CD8-positive, alpha-beta memory T cell (primary cell): ENCODE measurements around the gene CDH26. TPM values are rescaled to one million over a fixed set of nuclear protein-coding genes. Genes with fewer than 3 reads are reported as not detected.

Experiments used
- CTCF ChIA-PET: fragments of 350-600 bp; sonication (Branson Sonifier 250); formaldehyde crosslinking; loops from one replicate; lab custom pipeline; 2021; ENCODE audit warnings: antibody characterized with exemption; lab: Charles Lee
- POLR2A ChIA-PET: fragments of 350-600 bp; sonication (Branson Sonifier 250); formaldehyde crosslinking; loops from one replicate; lab custom pipeline; 2021; ENCODE audit warnings: antibody characterized with exemption; lab: Charles Lee
- DNase-seq, 5 donors: peaks; one replicate each; pipeline versions ENCODE4 v3.0.0 to v3.0.0-alpha.2; 2020 to 2022; ENCODE audit warnings: mixed read lengths in 1 of 5
- H3K27ac ChIP-seq: one replicate; pipeline ENCODE4 v1.7.0; 2013; ENCODE audit warnings: low read depth, mild to moderate bottlenecking, low read length, moderate library complexity
- H3K27me3 ChIP-seq: 2 replicates; pipeline ENCODE4 v1.7.0; 2013; ENCODE audit warnings: low read length, mild to moderate bottlenecking; ENCODE audit not compliant: insufficient read depth, poor library complexity, severe bottlenecking
- H3K36me3 ChIP-seq: 2 replicates; pipeline ENCODE4 v1.7.0; 2013; ENCODE audit warnings: mild to moderate bottlenecking, low read length, moderate library complexity; ENCODE audit not compliant: insufficient read depth
- H3K4me1 ChIP-seq: 2 replicates; pipeline ENCODE4 v1.7.0; 2013; ENCODE audit warnings: mild to moderate bottlenecking, low read length, moderate library complexity; ENCODE audit not compliant: insufficient read depth
- H3K4me3 ChIP-seq: 2 replicates; pipeline ENCODE4 v1.7.0; 2013; ENCODE audit warnings: mild to moderate bottlenecking, low read length
- H3K9me3 ChIP-seq: 2 replicates; pipeline ENCODE4 v1.7.0; 2013; ENCODE audit warnings: mild to moderate bottlenecking, low read length
- H3K27ac Mint-ChIP-seq, 8 donors: one replicate each; pipeline ENCODE4 v1.8.0; 2020 to 2021; ENCODE audit warnings: mixed read lengths in 8 of 8, mild to moderate bottlenecking in 6 of 8, inconsistent platforms in 3 of 8, moderate library complexity in 3 of 8
- H3K27me3 Mint-ChIP-seq, 2 donors: one replicate each; pipeline ENCODE4 v1.8.0; 2020 to 2021; ENCODE audit warnings: mixed read lengths in 2 of 2, mild to moderate bottlenecking in 1 of 2, moderate library complexity in 1 of 2
- H3K36me3 Mint-ChIP-seq, 3 donors: one replicate each; pipeline ENCODE4 v1.8.0; 2020 to 2021; ENCODE audit warnings: mixed read lengths in 3 of 3, inconsistent platforms in 1 of 3, mild to moderate bottlenecking in 1 of 3
- H3K4me1 Mint-ChIP-seq, 3 donors: one replicate each; pipeline ENCODE4 v1.8.0; 2020 to 2021; ENCODE audit warnings: mixed read lengths in 3 of 3, inconsistent platforms in 1 of 3, mild to moderate bottlenecking in 1 of 3
- H3K4me3 Mint-ChIP-seq, 7 donors: one replicate each; pipeline ENCODE4 v1.8.0; 2020 to 2021; ENCODE audit warnings: mixed read lengths in 7 of 7, mild to moderate bottlenecking in 6 of 7, moderate library complexity in 4 of 7, inconsistent platforms in 2 of 7
- H3K9me3 Mint-ChIP-seq, 5 donors: one replicate each; pipeline ENCODE4 v1.8.0; 2020 to 2022; ENCODE audit warnings: mixed read lengths in 5 of 5, mild to moderate bottlenecking in 3 of 5, moderate library complexity in 2 of 5, inconsistent platforms in 1 of 5
- polyA plus RNA-seq: library from polyadenylated mRNA; unstranded; fragments of 300-500 nt; fragmentation: Illumina TruSeq; gene quantifications from one replicate; pipeline ENCODE4 v1.2.3, GENCODE V29; 2021
- total RNA-seq, 2 experiments: library from RNA; stranded (reverse); gene quantifications; one replicate each; pipeline ENCODE4 v1.2.3, GENCODE V29; 2021

The CDH26 gene
- total and polyA plus RNA-seq, 3 experiments from 2014 or later = 0.63 to 0.91 TPM; not detected in 1

DNA sequence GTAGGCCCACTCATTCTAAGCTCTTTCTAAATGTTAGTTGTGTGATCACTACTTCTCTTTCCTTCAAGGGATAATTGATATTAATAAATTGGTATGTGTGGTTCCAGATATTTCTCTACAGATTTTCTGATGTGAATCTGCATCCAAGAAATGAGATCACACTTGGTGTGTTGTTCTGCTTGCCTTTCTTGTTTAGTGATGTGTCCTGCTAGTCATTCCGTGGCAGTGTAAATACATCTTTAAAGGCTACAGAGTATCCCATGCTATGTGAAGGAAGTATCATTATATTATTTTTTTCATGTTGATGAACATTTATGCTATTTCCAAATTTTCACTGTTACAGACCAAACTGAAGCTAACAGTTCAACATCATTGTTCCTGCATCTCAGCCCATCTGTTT is 13.2 kb downstream of the CDH26 start:
- Mint-ChIP-seq H3K9me3 (no peaks in the 10 kb centered on the region), H3K4me3 (no peak overlapping the region), H3K4me1 (no peaks in the 10 kb centered on the region), H3K36me3 (peaks cover 0 to 7% (median 7%) of the 10 kb centered on the region in 3 donors), H3K27ac (peak overlapping the region in 1 of 8 donors; percentile 50), H3K27me3 (no peaks in the 10 kb centered on the region)
- POLR2A ChIA-PET = no interaction called here
- Histone ChIP-seq H3K4me3 (no peak overlapping the region), H3K36me3 (no peaks in the 10 kb centered on the region), H3K9me3 (no peaks in the 10 kb centered on the region), H3K4me1 (no peaks in the 10 kb centered on the region), H3K27ac (no peak overlapping the region), H3K27me3 (no peaks in the 10 kb centered on the region)
- DNase-seq = no peak
- CTCF ChIA-PET = no interaction called here

DNA sequence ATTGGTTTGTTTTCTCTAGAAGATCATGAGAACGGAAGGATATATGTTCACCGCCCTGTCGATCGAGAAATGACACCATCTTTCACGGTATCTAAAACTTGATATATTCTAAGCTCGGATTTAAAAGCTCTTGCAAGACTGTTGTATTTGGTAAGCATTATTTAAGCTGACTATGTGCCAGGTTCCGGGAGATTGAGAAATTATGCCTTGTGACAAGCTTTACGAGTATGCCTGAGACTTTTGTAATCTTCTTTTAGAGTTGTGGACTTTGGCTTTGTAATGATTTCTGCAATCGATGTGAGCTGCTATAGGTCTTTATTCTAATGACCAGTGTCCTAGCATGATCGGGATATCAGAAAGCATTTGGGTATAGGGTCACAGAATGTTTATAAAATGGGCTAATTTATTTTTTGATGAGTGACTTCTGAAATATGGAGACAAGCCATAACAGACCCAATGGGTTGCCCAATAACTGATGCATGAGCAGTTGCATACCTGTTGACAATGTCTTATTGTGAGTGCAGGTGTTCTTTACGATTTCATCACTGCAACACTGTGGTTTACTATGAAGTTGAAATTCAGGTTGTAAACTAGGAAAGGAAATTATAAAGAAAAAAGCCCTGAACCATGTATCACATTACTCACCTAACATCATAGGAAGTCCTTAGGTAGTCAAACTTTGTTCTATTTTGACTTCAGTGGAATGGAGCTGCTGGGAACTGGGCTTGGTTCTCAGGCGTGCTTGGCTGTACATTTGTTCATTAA is 14.0 kb downstream of the CDH26 start:
- CTCF ChIA-PET = no interaction called here
- Mint-ChIP-seq H3K4me3 (no peak overlapping the region), H3K27me3 (no peaks in the 10 kb centered on the region), H3K27ac (no peak overlapping the region), H3K9me3 (no peaks in the 10 kb centered on the region), H3K4me1 (no peaks in the 10 kb centered on the region), H3K36me3 (peaks cover 0 to 8% (median 7%) of the 10 kb centered on the region in 3 donors)
- no peaks in the 10 kb centered on the region for H3K9me3 ChIP-seq
- POLR2A ChIA-PET = no interaction called here
- H3K27me3 ChIP-seq = no peaks in the 10 kb centered on the region
- no peak for DNase-seq
- H3K4me3 ChIP-seq = no peak overlapping the region
- H3K27ac ChIP-seq = no peak overlapping the region
- H3K36me3 ChIP-seq = no peaks in the 10 kb centered on the region
- H3K4me1 ChIP-seq = no peaks in the 10 kb centered on the region

DNA sequence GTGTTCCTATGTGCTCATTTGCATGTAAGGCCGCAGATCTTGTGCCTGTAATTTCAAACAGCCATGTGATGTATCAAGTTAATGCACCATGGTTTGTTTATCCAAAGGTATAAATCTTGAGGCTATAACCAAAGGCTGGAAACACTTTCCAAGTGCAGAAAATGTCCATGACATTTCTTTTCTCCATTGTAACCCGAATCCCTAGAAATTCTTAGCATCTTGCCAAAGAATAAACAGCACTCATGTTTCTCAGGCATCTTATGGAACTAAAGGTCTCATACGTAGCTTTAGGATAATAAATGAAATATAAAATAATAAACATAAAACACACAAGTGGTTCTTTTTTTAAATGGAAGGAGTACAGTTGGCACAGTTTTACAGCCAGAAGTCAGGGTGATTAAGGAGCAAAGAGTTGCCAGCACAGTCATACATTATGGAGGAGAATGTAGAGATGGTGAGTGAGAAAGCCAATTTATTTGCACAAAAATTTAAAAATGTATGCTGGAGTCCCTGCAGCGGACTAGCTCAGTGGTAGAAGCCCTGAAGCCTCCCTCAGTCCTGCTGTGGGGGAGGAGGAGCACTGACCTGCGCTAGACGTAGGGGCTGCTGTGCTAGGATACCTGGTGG is 18.0 kb downstream of the CDH26 start:
- Histone ChIP-seq H3K36me3 (no peaks in the 10 kb centered on the region), H3K4me1 (no peaks in the 10 kb centered on the region), H3K4me3 (no peak overlapping the region), H3K27ac (no peak overlapping the region), H3K27me3 (no peaks in the 10 kb centered on the region), H3K9me3 (no peaks in the 10 kb centered on the region)
- ChIA-PET POLR2A (no interaction called here), CTCF (no interaction called here)
- no peaks in the 10 kb centered on the region for H3K4me1 Mint-ChIP-seq
- DNase-seq = no peak
- no peaks in the 10 kb centered on the region for H3K9me3 Mint-ChIP-seq
- no peaks in the 10 kb centered on the region for H3K27me3 Mint-ChIP-seq
- peaks cover 0 to 8% (median 7%) of the 10 kb centered on the region in 3 donors for H3K36me3 Mint-ChIP-seq
- peak overlapping the region in 1 of 8 donors; percentile 96 for H3K27ac Mint-ChIP-seq
- no peak overlapping the region for H3K4me3 Mint-ChIP-seq

DNA sequence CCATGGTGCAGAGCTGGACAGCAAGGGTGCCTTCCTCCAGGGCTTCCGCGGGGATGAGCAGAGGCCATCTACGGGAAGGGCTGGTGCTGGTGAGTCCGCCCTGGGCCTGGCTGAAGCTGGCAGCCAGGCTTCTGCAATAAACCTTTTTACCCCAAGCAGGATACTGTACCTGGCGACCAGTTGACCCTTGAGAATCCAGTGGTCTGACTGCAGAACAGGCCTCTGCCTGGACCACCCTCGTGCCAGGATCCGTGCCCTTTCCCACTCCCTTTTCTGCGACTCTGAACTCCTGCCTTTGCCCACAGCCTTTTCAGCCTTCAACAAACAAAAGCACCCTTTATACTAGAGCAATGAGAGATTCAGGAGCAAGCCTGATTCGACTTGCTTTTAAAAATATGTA is 18.9 kb downstream of the CDH26 start:
- Mint-ChIP-seq H3K4me3 (no peak overlapping the region), H3K4me1 (no peaks in the 10 kb centered on the region), H3K27me3 (no peaks in the 10 kb centered on the region), H3K36me3 (peaks cover 2 to 8% (median 7%) of the 10 kb centered on the region in 3 donors), H3K27ac (no peak overlapping the region), H3K9me3 (no peaks in the 10 kb centered on the region)
- Histone ChIP-seq H3K9me3 (no peaks in the 10 kb centered on the region), H3K27ac (no peak overlapping the region), H3K4me3 (no peak overlapping the region), H3K27me3 (no peaks in the 10 kb centered on the region), H3K4me1 (no peaks in the 10 kb centered on the region), H3K36me3 (no peaks in the 10 kb centered on the region)
- CTCF ChIA-PET = no interaction called here
- DNase-seq = no peak
- POLR2A ChIA-PET = no interaction called here

DNA sequence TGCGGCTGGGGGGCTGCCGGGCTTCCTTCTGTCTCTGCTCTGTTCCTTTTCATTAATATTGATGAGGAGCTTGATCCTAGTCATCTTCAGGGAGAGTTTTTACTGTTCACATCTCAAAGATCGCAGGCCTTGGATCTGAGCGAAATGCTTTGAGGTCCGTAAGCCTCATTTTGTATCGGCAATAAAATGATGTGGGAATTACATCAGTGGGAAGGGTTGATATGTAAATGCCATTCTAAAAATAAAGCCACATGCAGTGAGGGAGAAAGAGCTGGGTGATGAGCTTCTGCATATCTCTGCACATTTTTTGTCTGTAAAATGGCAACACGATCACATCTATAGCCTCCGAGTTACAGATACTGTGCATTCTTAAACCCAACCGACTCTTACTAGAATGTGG is 24.9 kb downstream of the CDH26 start:
- no peaks in the 10 kb centered on the region for H3K4me1 Mint-ChIP-seq
- H3K27me3 Mint-ChIP-seq = no peaks in the 10 kb centered on the region
- ChIA-PET POLR2A (no interaction called here), CTCF (no interaction called here)
- Histone ChIP-seq H3K4me1 (no peaks in the 10 kb centered on the region), H3K9me3 (no peaks in the 10 kb centered on the region), H3K36me3 (no peaks in the 10 kb centered on the region), H3K27me3 (no peaks in the 10 kb centered on the region), H3K27ac (no peak overlapping the region), H3K4me3 (no peak overlapping the region)
- no peak for DNase-seq
- no peak overlapping the region for H3K4me3 Mint-ChIP-seq
- no peaks in the 10 kb centered on the region for H3K9me3 Mint-ChIP-seq
- H3K36me3 Mint-ChIP-seq = peaks cover 0 to 6% (median 2%) of the 10 kb centered on the region in 3 donors
- H3K27ac Mint-ChIP-seq = no peak overlapping the region

DNA sequence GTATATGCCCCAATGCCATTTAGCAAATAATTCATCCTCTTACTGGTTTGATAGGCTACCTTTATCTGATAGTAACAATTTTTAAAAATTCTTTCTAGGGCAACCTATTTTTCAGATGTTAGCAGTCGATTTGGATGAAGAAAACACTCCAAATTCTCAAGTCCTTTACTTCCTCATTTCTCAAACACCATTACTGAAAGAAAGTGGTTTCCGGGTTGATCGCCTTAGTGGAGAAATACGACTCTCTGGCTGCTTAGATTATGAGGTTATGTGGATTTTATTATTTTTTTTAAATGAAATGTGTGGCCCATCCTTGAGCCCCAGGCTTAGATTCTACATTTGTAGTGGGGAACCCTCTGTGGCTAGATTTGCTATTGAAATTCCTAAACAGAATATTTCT is 26.3 kb downstream of the CDH26 start:
- Mint-ChIP-seq H3K9me3 (no peaks in the 10 kb centered on the region), H3K27ac (no peak overlapping the region), H3K4me1 (no peaks in the 10 kb centered on the region), H3K4me3 (no peak overlapping the region), H3K27me3 (no peaks in the 10 kb centered on the region), H3K36me3 (peaks cover 0 to 6% (median 2%) of the 10 kb centered on the region in 3 donors)
- Histone ChIP-seq H3K9me3 (no peaks in the 10 kb centered on the region), H3K36me3 (no peaks in the 10 kb centered on the region), H3K4me1 (no peaks in the 10 kb centered on the region), H3K27me3 (no peaks in the 10 kb centered on the region), H3K27ac (no peak overlapping the region), H3K4me3 (no peak overlapping the region)
- ChIA-PET POLR2A (no interaction called here), CTCF (no interaction called here)
- DNase-seq = no peak

DNA sequence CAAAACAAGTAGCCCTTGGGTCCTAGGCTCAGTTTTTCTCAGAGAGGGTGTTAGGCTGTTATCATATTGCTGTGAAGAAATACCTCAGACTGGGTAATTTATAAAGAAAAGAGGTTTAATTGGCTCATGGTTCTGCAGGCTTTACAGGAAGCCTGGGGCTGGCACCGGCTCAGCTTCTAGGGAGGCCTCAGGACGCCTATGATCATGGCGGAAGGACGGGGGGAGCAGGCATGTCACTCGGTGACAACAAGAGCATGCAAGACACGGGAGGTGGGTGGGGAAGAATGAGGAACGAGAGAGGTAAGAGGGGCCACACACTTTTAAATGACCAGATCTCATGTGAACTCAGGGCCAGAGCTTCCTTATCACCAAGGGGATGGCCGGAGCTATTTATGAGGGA is 26.9 kb downstream of the CDH26 start:
- H3K9me3 ChIP-seq = no peaks in the 10 kb centered on the region
- Mint-ChIP-seq H3K27ac (no peak overlapping the region), H3K4me3 (no peak overlapping the region), H3K9me3 (no peaks in the 10 kb centered on the region), H3K27me3 (no peaks in the 10 kb centered on the region), H3K4me1 (no peaks in the 10 kb centered on the region), H3K36me3 (peaks cover 0 to 6% (median 5%) of the 10 kb centered on the region in 3 donors)
- H3K27me3 ChIP-seq = no peaks in the 10 kb centered on the region
- no peak overlapping the region for H3K4me3 ChIP-seq
- ChIA-PET CTCF (no interaction called here), POLR2A (no interaction called here)
- H3K4me1 ChIP-seq = no peaks in the 10 kb centered on the region
- no peaks in the 10 kb centered on the region for H3K36me3 ChIP-seq
- H3K27ac ChIP-seq = no peak overlapping the region
- DNase-seq = no peak

DNA sequence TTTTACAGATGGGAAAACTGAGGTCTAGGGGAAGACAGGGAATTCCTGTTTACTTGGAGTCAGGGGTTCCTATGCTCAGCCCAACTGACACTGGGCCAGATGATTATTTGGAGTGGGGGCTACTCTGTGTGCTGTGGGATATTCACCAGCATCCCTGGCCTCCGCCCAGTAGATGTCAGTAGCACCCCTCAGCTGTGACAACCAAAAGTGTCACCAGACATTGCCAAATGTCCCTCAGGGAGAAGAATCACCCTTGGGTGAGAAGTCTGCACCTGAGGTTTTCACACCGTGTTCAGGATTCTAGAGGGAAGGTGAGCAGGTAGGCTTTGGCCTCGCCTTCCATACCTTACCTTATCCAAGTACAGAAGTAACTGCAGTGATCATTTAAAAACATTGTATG is 27.6 kb downstream of the CDH26 start:
- CTCF ChIA-PET = no interaction called here
- POLR2A ChIA-PET = no interaction called here

More for the DNA sequence above, 27.6 kb downstream of the CDH26 start:
- no peak for DNase-seq
- Histone ChIP-seq H3K27me3 (no peaks in the 10 kb centered on the region), H3K27ac (no peak overlapping the region), H3K4me1 (no peaks in the 10 kb centered on the region), H3K4me3 (no peak overlapping the region), H3K36me3 (no peaks in the 10 kb centered on the region), H3K9me3 (no peaks in the 10 kb centered on the region)
- Mint-ChIP-seq H3K9me3 (no peaks in the 10 kb centered on the region), H3K27ac (peak overlapping the region in 2 of 8 donors; percentile 43 to 54), H3K27me3 (no peaks in the 10 kb centered on the region), H3K4me1 (no peaks in the 10 kb centered on the region), H3K36me3 (peaks cover 0 to 6% (median 5%) of the 10 kb centered on the region in 3 donors), H3K4me3 (no peak overlapping the region)
